ENCODE data around the gene VPS8. TPM values are rescaled to one million over a fixed set of nuclear protein-coding genes. Genes with fewer than 3 reads are reported as not detected.

The VPS8 gene
- total RNA-seq, 2 donors from 2014 or later: 40.1 to 78.0 TPM

GRCh38 chr3:185046603-185047002, 234.6 kb downstream of the VPS8 start:
- peaks cover 0 to 5% of the 10 kb centered on the region in 2 donors for H3K4me1 ChIP-seq (ENCODE audit: control insufficient read depth in 1 of 2, low read depth in 2 of 2)
- no peak overlapping the region for H3K27ac ChIP-seq
- peaks cover 25% of the 10 kb centered on the region for H3K36me3 ChIP-seq
- H3K4me3 ChIP-seq: no peak overlapping the region
- no peaks in the 10 kb centered on the region for H3K9me3 ChIP-seq
- TF ChIP-seq CTCF (IDR thresholded peaks at IDR 0.05): no peak
- H3K27me3 ChIP-seq (replicated peaks; ENCODE audit: insufficient read depth): no peaks in the 10 kb centered on the region
- DNase-seq (ENCODE audit: low spot score) (no peak), ATAC-seq (ENCODE audit: insufficient number of reproducible peaks, low FRiP score, low read depth) (no peak)

GRCh38 chr3:185049710-185050109, 237.7 kb downstream of the VPS8 start:
- no peaks in the 10 kb centered on the region for H3K9me3 ChIP-seq
- H3K27ac ChIP-seq: no peak overlapping the region
- H3K4me1 ChIP-seq (ENCODE audit: control insufficient read depth in 1 of 2, low read depth in 2 of 2): peaks cover 0 to 5% of the 10 kb centered on the region in 2 donors
- TF ChIP-seq CTCF (IDR thresholded peaks at IDR 0.05): no peak
- H3K27me3 ChIP-seq (replicated peaks; ENCODE audit: insufficient read depth): no peaks in the 10 kb centered on the region
- no peak for DNase-seq (ENCODE audit: low spot score)
- no peak for ATAC-seq (ENCODE audit: insufficient number of reproducible peaks, low FRiP score, low read depth)
- H3K4me3 ChIP-seq: no peak overlapping the region
- H3K36me3 ChIP-seq: peaks cover 41% of the 10 kb centered on the region

- peaks cover 41% of the 10 kb centered on the region for H3K36me3 ChIP-seq
- no peak for ATAC-seq (ENCODE audit: insufficient number of reproducible peaks, low FRiP score, low read depth)
- H3K4me3 ChIP-seq: no peak overlapping the region
- no peaks in the 10 kb centered on the region for H3K9me3 ChIP-seq
- no peak overlapping the region for H3K27ac ChIP-seq
- no peak for TF ChIP-seq CTCF (IDR thresholded peaks at IDR 0.05)
- no peaks in the 10 kb centered on the region for H3K27me3 ChIP-seq (replicated peaks; ENCODE audit: insufficient read depth)
- DNase-seq (ENCODE audit: low spot score): no peak
- no peaks in the 10 kb centered on the region for H3K4me1 ChIP-seq (ENCODE audit: control insufficient read depth in 1 of 2, low read depth in 2 of 2)
Observed at GRCh38 chr3:185051801-185052200, 239.8 kb downstream of the VPS8 start.

- Histone ChIP-seq H3K4me3 (no peak overlapping the region), H3K9me3 (no peaks in the 10 kb centered on the region), H3K27ac (no peak overlapping the region), H3K27me3 (replicated peaks; ENCODE audit: insufficient read depth) (no peaks in the 10 kb centered on the region), H3K4me1 (ENCODE audit: control insufficient read depth in 1 of 2, low read depth in 2 of 2) (no peaks in the 10 kb centered on the region), H3K36me3 (peaks cover 41% of the 10 kb centered on the region)
- DNase-seq (ENCODE audit: low spot score): no peak
- ATAC-seq (ENCODE audit: insufficient number of reproducible peaks, low FRiP score, low read depth): no peak
- no peak for TF ChIP-seq CTCF (IDR thresholded peaks at IDR 0.05)
Observed at GRCh38 chr3:185052631-185053030, 240.7 kb downstream of the VPS8 start.

GRCh38 chr3:185056908-185057307, 244.9 kb downstream of the VPS8 start:
- H3K27ac ChIP-seq: no peak overlapping the region
- H3K27me3 ChIP-seq (replicated peaks; ENCODE audit: insufficient read depth): no peaks in the 10 kb centered on the region
- no peak for TF ChIP-seq CTCF (IDR thresholded peaks at IDR 0.05)
- peaks cover 13% of the 10 kb centered on the region for H3K36me3 ChIP-seq
- H3K4me1 ChIP-seq (ENCODE audit: control insufficient read depth in 1 of 2, low read depth in 2 of 2): no peaks in the 10 kb centered on the region
- no peak for DNase-seq (ENCODE audit: low spot score)
- ATAC-seq (ENCODE audit: insufficient number of reproducible peaks, low FRiP score, low read depth): no peak
- no peak overlapping the region for H3K4me3 ChIP-seq
- H3K9me3 ChIP-seq: no peaks in the 10 kb centered on the region

All from thoracic aorta (tissue), 2 donors.